ENCODE results near the gene SNX1.
"Not testable (repeated sequence)": the region's sequence is repeated elsewhere in the genome, so short reads cannot be mapped to it uniquely, and the experiment has no call there.

The SNX1 gene

DNA sequence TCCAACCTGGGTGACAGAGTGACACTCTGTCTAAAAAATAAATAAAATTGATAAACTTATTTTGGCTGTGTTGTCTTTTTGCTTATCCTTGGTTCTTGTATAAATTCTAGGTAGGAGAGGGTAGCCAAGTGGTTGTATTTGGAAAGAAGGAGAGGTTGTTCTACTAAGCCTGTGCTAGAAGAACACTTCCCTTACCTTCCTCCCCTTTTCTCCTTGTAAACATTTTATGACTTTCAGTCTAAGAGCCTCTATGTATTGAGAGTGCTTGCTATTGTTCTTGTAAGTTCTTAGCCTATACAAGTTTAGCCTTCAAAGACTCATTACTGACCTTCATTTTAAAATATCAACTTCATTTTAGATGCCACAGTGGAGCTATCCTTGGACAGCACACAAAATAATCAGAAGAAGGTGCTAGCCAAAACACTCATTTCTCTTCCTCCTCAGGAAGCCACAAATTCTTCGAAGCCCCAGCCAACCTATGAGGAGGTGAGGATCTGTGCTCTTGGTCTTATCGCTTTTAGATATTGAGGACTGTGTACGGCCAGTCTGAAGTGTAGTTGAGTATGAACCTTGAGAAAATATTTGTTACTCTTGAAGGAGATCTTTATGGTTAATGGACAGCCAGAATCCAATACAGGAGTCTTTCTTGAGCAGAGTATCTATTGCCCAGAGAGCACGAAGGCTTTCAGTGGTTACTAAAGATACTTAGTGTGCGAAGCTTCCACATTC lies 22.1 kb downstream of the SNX1 start:
- DNase-seq, result no peak

DNA sequence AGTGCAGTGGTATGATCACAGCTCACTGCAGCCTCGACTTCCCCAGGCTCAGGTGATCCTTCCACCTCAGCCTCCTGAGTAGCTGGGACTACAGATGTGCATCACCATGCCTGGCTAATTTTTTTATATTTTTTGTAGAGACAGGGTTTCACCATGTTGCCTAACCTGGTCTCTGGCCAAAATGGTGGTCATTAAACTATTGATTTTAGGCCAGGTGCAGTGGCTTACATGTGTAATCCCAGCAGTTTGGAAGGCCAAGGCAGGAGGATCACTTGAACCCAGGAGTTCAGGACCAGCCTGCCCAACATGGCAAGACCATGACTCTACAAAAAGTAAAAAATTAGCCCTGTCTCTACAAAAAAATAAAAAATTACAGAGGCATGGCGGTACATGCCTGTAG lies 24.5 kb downstream of the SNX1 start:
- DNase-seq, result not testable (repeated sequence)

DNA sequence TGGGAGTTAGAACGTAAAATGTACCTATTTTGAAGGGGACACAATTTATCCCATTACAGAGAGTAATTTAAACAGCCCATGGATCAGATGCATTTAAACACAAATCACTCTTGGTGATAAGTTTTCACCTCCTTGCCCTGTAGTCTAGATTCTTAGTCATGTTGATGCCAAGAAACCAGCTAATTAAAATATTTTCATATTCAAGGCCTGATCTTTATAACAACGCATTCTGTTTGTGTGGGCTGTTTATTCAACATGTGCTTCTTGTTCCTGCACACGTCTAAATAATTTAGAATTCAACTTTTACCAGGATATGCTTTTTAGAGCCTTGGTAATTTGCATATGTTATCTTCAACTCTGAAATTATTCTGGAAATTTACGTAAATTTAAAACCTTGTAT lies 25.8 kb downstream of the SNX1 start:
- no peak for DNase-seq

DNA sequence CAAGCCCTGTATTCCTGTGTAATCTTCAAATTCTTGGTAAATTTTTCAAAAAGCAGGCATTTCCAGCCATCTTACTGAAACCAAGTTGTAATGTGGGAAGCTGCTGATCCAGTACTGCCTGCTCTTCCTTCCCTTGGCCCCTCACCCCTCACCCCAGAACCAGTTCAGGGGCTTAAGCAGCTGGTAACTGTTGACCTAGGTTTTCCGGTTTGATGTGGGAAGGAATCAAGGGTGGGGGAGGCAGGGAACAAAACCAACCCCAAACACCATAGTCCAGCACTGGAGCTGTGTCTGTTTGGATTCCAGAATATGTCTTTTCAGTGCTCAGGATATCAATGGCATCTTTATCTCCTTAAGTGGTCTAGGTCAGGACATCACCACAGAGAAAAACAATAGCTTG lies 26.7 kb downstream of the SNX1 start:
- no peak for DNase-seq

DNA sequence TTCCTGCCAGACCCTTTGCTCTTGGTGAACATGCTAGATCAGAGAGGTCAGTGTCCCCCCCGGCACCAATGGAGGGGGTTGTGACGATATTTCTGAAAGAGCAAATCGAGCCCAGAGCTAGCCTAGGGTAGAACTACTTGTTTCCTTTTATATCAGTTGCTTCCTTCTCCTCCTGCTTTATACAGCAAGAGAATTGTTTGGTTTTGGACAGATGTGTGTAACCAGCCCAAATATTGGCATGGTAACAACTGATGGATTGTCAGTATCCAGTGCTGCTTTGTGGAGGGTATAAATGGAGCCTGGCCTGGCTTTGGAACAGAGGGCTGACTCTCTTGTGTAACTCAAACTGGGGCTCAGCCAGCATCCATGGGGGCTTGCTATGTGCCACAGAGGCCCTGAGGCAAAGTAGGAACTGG lies 27.2 kb downstream of the SNX1 start:
- no peak for DNase-seq

DNA sequence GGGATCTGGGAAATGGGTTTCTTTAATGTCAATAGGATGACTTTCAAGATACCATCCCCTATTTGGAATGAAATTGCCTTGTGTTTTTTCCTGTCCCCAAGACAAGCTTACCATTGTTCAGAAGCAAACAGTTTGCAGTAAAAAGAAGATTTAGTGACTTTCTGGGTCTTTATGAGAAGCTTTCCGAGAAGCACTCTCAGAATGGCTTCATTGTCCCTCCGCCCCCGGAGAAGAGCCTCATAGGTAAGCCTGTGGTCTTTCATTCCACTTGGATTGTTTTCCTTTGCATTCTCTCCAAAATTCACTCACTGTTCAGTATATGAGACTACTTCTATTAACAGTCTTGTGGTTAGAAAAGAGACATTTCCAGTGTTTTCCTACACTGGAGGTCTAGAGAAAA lies 30.2 kb downstream of the SNX1 start:
- DNase-seq, result no peak

DNA sequence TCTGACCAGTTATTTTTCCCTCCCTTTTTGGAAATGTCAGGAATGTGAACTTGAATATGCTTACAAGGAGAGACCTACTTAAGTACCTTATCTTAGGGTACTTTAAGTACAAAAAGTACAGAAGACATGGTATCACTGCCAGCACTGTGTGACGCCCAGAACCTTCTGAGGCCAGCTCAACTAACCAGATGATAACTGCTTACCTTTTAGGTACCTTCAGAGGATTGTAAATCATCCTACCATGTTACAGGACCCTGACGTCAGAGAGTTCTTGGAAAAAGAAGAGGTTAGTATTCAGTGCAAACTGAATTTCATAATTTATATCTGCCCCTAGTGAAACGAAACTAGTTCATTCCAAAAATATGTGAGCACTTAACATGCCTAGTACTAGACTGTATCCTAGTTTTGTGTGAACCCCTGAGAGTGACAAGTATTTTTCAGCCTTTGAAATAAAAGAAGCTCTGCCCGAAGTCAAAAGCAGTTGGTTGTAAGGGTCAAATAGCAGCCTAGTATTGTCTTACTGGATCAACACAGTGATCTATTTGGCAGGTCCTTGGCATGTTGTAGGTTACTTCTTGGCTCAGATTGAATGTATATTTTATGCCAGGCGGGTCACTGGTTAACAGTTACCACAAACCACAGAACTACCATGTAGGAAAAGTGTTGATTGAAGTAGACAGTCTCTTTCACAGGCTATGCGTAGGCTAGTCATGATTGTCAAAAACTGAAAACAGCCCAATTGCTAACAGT lies 31.9 kb downstream of the SNX1 start:
- DNase-seq, result no peak

DNA sequence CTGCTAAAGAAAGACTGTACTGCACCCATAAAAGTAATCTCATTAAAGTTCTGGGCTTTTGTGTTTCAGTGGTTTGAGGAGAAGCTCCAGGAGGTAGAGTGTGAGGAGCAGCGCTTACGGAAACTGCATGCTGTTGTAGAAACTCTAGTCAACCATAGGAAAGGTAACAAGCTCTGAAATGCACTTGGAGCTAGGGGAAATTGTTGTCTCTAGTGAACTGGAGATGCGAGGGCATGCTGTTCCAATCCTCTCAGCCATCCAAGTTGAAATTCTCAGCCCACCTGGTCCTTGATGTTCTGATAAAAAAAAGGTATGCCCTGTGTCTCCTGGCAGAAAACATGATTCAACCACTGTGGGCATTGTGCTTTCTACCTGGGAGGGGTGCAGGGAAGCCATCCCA lies 34.4 kb downstream of the SNX1 start:
- DNase-seq, result no peak

DNA sequence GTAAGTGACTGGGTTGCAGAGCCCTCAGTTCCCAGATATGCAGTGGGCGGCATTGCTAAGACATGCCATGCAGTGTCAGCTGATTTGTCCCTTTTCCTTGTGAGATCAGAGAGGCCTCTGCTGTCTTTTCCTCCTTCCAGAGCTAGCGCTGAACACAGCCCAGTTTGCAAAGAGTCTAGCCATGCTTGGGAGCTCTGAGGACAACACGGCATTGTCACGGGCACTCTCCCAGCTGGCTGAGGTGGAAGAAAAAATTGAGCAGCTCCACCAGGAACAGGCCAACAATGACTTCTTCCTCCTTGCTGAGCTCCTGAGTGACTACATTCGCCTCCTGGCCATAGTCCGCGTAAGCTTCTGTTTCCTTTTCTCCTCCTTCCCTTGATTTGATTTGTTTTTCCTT lies 35.8 kb downstream of the SNX1 start:
- DNase-seq, result no peak

DNA sequence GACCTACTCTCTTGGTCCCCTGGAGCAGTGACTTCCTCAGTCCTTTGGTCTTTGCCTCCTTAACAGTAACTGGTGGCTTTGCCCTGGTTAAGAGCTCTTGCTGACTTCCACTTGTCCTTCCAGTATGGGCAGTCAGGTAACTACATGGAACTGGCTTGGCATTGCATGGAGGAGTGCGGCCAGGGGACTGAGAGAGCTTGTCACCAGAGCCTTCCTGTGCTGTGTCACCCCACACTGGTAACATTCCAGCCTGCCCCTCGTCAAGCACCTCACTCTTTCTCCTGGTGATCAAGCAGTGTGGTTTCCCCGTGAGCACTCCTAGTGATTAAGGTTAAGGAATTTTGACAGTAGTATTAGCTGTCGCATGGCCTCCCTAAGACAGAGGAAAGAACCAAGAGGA lies 36.4 kb downstream of the SNX1 start:
- DNase-seq, result no peak

DNA sequence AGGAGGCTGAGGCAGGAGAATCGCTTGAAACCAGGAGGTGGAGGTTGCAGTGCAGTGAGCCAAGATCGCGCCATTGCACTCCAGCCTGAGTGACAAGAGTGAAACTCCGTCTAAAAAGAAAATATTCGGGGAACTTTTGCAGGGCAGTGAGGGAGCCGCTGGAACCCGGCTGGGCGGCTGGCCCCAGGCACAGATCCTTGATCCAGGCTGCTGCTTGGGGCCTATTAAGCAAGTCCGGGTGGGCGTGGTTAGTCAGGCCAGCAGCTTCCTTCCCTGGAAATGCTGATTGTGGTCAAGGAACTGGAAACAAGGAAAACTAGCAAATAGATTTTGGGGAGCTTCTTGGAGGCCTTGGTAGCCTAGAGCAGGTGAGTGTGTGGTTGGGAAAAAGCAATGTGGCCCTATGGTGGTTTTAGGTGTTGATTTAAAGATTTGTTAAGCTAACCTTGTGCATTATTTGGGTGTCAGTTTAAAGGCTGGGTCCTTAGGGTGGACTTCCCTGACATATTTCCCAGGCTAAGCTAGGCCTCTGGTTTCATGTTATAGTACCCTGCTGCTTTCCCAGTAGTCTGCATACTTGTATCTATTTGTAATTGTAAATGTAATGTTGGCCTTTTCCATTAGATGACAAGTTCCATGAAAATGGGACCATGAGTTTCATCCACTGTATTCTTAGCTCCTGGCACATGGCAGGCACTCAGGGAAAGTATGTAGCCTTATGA lies 38.0 kb downstream of the SNX1 start:
- no peak for DNase-seq

DNA sequence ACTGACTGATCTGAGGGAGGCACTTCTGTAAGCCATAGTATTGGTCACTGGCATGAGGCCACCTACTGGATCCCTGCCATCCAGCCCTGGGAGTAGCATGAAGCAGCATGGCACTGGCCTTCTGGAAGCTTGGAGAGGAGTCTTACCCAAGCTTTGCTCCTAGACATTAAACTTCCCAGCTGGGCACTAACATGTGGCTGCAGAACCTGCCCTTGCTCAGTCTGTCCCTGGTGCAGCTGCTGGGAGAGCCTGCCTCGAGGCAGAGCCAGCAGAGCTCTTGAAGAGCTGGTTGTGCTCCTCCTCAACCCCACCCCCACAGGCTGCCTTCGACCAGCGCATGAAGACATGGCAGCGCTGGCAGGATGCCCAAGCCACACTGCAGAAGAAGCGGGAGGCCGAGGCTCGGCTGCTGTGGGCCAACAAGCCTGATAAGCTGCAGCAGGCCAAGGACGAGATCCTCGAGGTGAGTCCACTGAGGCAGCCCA lies 38.6 kb downstream of the SNX1 start:
- no peak for DNase-seq

DNA sequence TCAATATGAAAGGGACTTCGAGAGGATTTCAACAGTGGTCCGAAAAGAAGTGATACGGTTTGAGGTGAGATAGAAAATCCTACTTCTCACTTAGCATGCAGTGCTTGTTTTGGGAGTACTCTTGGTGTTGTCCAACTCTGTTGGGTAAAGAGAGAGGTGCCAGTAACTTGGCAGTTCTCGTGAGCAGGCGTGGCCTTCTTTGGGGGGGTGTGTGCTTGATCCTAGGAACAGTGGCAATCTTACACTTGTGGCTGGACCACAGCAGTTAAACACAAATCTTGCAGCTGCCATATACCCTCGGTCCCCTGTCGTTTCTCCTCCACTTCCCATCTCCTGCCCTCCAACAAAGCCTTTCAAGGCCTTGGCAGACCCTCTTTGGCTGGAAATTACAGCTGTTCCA lies 40.6 kb downstream of the SNX1 start:
- DNase-seq, result no peak

DNA sequence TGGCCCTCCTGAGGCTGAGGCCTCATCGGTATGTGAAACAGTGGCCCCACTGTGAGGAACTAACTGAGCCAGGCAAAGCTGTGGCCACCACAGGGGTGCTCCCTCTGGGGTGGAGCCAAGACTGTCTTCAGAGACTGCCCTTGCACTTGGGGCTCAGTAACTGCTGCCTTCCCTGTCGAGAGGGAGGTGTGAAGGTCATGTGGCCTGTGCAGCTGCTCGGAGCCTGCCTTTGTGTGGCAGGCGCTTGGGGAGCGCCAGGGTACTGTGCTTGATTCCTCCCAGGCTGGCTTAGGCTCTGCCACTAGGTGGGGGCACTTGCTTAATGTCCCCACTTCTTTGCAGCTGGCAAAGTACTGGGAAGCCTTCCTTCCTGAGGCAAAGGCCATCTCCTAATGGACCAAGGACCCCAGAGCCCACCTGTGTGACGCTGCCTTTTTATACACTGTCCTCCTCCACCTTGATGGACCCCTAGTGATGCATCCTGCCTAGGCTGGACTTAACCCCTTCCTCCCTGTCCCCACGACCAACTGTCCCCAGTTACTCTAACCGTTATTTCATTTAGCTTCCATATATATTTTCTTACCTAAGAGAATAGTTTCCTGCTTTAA lies 41.5 kb downstream of the SNX1 start:
- no peak for DNase-seq

DNA sequence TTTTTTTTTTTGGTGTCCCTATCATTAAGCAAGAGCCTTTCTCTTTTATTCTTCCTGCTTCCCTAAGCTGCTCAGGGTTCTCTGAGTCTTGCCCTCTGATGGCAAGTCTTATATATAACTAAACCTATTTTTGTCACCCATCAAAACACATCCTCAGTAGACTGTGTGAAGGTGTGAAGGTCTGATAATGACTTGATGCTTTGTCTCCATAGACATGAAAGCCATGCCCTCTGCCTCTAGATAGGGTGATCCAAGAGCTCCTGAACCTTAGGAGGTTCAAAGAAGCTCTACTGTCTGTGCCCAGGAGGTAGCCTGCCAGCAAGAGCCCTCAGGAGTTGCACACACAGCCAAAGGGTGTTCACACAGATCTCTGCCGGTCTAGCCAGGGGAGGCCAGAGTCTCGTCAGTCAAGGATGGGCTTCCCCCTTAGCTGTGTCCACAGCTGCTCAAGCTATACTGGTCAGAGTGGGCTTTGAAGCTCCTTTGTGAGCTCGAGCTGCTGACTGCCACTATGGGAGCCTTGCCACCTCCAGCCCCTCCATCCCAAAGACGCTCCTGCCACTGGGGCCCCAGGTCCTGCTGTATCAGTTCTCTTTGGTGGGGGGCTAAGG lies 42.7 kb downstream of the SNX1 start:
- DNase-seq, result no peak

DNA sequence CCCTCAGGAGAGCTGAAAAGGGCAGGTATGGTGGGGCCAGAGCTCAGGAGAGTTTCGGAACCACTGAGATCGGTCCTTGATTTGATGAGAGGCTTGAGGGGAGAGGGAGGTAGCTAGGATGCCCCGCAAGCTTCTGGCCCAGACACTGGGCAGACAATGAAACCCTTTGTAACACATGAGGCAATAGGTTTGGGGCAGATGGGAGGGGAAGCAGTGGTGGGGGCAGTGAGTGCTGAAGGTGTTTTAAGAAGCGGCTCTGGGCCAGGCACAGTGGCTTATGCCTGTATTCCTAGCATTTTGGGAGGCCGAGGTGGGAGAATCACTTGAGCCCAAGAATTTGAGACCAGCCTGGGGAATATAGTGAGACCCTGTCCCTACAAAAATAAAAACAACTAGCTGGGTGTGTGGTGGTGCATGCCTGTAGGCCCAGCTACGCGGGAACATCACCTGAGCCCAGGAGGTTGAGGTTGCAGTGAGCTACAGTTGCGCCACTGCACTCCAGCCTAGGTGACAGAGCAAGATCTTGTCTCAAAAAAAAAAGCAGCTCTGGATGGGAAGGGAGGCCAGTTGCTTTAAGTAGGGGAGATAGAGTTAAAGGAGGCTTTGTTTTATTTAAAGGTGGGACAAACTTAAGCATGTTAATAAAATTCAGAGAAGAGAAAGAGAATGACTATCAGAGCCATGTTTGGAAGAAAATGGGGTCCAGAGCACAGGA lies 46.2 kb downstream of the SNX1 start:
- no peak for DNase-seq

DNA sequence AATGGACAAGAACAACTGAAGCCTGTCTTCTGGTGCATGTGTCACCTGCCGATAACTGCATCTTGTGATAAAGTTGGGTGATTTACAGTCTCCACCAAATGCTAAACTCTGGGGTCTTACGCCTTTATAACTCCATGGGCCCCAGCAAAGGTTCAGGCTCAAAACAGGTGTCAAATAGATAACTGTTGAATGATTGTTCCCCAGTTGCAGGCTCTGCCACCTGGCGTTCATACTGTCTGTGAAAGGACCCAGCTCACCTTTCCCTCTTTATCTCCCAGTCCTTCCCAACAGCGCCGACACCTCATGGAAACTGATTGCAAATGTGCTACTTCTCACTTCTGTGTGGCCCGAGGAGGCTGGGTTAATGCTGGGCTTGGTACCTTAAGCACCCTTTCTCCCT lies 47.5 kb downstream of the SNX1 start:
- DNase-seq, result no peak

DNA sequence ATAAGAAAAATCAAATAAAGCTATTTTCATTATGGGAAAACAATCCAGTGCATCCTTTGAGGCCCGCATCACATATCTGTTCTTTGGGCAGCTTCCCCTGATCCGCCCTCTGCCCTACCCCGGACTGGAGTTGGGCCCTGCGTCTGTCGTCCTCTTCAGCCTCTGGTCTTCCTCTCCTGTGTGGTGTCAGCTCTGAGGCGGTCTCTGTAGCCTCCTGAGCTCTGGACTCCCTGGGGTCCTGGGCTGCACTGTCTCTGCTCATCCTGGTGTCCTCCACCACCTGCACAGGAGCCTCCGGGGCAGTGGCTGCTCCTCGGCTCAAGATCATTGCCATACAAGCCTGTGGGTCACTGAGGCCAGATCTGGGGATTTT lies 48.4 kb downstream of the SNX1 start:
- DNase-seq, result no peak

DNA sequence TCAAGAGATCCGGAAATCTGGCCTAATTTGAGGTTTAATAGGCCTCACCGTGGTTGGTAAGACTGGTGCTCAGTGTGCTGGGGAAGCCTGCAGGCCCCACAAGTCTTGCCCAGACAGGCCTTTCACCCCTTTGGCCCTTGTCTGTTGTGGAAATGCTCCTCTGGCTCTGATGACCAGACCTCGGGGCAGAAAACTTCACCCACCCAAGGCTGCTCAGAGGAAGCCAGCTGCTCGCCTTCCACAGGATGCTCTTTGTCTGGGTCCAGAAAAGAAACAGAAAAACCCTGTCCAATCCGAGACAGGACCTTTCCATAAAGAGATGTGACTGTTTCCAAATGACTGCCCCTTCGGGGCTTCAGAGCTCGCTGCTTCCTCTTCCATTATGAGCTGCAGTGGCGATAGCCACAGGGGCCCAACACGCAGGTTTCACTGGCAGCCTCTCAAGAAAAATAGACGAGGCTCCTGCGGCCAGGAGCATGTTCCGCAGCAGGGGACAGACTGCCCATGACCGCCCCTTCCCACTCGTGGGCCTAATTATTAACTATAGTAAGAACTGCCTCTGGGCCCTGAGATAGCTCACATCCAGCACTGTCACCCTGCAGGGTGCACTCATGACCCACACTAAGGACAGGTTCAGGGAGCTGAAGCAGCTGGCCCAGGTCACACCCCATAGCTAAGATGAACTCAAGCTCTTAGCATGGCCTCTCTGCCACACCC lies 48.9 kb downstream of the SNX1 start:
- no peak for DNase-seq

DNA sequence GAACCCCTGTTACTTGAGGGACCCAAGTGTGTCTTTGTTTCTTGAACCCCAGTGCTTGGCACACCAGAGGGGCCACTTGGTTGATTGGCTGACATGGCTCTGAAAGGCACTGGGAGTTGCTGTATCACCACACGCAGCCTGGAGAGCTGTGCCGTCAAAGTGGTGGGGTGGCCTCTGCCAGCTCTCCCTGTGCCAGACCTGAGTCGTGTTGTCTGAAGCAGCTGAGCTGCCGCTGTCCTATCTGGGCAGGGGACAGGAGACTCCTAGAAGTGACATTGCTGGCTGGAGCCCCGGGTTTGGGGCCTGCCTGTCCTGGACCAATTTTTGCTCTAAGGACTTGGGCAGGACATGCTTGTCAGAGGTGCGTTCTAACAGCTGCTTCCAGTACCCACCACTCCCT lies 50.3 kb downstream of the SNX1 start:
- no peak for DNase-seq

DNA sequence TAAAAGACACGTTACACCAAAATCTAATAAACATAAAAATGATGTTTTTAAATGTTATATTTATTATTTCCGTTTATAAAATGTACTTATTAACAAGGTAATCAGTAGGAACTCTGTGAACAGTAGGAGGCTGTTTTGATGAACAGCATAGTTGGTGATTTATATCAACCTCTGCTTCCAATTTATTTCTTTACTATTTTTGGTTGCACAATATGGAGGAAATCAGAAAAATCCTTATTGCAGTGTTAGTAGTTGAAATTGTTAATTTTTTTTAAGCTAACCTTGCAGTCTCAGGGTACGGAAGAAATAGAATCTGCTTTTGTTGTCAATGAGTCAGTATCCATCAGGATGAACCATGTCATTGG lies 50.7 kb downstream of the SNX1 start:
- no peak for DNase-seq
